Trophoblast cell (in vitro differentiated cells and primary cell): ENCODE results near the gene FRAS1.
A peak's percentile ranks its signal among the peaks of the same experiment; 100 is the strongest.

ENCODE experiments used
- DNase-seq, 2 donors: peaks; one replicate each; pipeline ENCODE4 v3.0.0-alpha.2; 2016
- H2AFZ ChIP-seq: 2 replicates; pipeline ENCODE4 v1.6.1; 2013; ENCODE audit warnings: low read length, moderate library complexity, mild to moderate bottlenecking; ENCODE audit not compliant: insufficient read depth, poor library complexity
- H2AK5ac ChIP-seq: 2 replicates; pipeline ENCODE4 v1.6.1; 2013; ENCODE audit warnings: mild to moderate bottlenecking, low read length
- H2BK120ac ChIP-seq: 2 replicates; pipeline ENCODE4 v1.6.1; 2013; ENCODE audit warnings: low read length, mild to moderate bottlenecking, moderate library complexity; ENCODE audit not compliant: insufficient read depth, poor library complexity
- H2BK12ac ChIP-seq: 2 replicates; pipeline ENCODE4 v1.6.1; 2013; ENCODE audit warnings: mild to moderate bottlenecking, low read length, moderate library complexity
- H2BK5ac ChIP-seq: 2 replicates; pipeline ENCODE4 v1.6.1; 2013; ENCODE audit warnings: low read length, low read depth, moderate library complexity, mild to moderate bottlenecking; ENCODE audit not compliant: poor library complexity
- H3K14ac ChIP-seq: 2 replicates; pipeline ENCODE4 v1.6.1; 2013; ENCODE audit warnings: mild to moderate bottlenecking, low read length
- H3K18ac ChIP-seq: 2 replicates; pipeline ENCODE4 v1.6.1; 2013; ENCODE audit warnings: mild to moderate bottlenecking, low read length
- H3K23ac ChIP-seq: 2 replicates; pipeline ENCODE4 v1.6.1; 2013; ENCODE audit warnings: low read length
- H3K27ac ChIP-seq: 2 replicates; pipeline ENCODE4 v1.5.1; 2013; ENCODE audit warnings: low read depth, mild to moderate bottlenecking, inconsistent platforms, low read length, moderate library complexity
- H3K27me3 ChIP-seq: 2 replicates; pipeline ENCODE4 v1.6.1; 2013; ENCODE audit warnings: inconsistent platforms, mild to moderate bottlenecking, low read length, moderate library complexity; ENCODE audit not compliant: insufficient read depth
- H3K36me3 ChIP-seq, 2 experiments: 1 replicate in 1 of 2; 2 replicates in 1 of 2; pipeline ENCODE4 v1.6.1; 2013; ENCODE audit warnings: low read length in 2 of 2, mild to moderate bottlenecking in 2 of 2, moderate library complexity in 1 of 2; ENCODE audit not compliant: insufficient read depth in 2 of 2, control insufficient read depth in 1 of 2
- H3K4ac ChIP-seq: 2 replicates; pipeline ENCODE4 v1.6.1; 2013; ENCODE audit warnings: low read depth, mild to moderate bottlenecking, low read length, moderate library complexity
- H3K4me1 ChIP-seq, 2 experiments: 1 replicate in 1 of 2; 2 replicates in 1 of 2; pipeline ENCODE4 v1.6.1; 2013; ENCODE audit warnings: low read length in 2 of 2, mild to moderate bottlenecking in 2 of 2, moderate library complexity in 1 of 2; ENCODE audit not compliant: insufficient read depth in 2 of 2, control insufficient read depth in 1 of 2
- H3K4me2 ChIP-seq: 2 replicates; pipeline ENCODE4 v1.6.1; 2013; ENCODE audit warnings: inconsistent platforms, mild to moderate bottlenecking, low read length, moderate library complexity
- H3K4me3 ChIP-seq: 2 replicates; pipeline ENCODE4 v1.5.1; 2013; ENCODE audit warnings: mild to moderate bottlenecking, low read depth, low read length, inconsistent platforms
- H3K79me1 ChIP-seq: one replicate; pipeline ENCODE4 v1.6.1; 2013; ENCODE audit warnings: low read length
- H3K79me2 ChIP-seq: 2 replicates; pipeline ENCODE4 v1.6.1; 2013; ENCODE audit warnings: low read length, mild to moderate bottlenecking; ENCODE audit not compliant: control insufficient read depth, insufficient read depth, poor library complexity
- H3K9ac ChIP-seq: 2 replicates; pipeline ENCODE4 v1.6.1; 2013; ENCODE audit warnings: mild to moderate bottlenecking, low read length
- H3K9me3 ChIP-seq: 2 replicates; pipeline ENCODE4 v1.6.1; 2013; ENCODE audit warnings: low read depth, mild to moderate bottlenecking, control low read depth, inconsistent platforms, low read length; ENCODE audit not compliant: insufficient read depth
- H4K12ac ChIP-seq: 2 replicates; pipeline ENCODE4 v1.6.1; 2013; ENCODE audit warnings: low read depth, mild to moderate bottlenecking, low read length, moderate library complexity
- H4K8ac ChIP-seq: 2 replicates; pipeline ENCODE4 v1.6.1; 2013; ENCODE audit warnings: low read depth, mild to moderate bottlenecking, low read length, moderate library complexity
- H4K91ac ChIP-seq: one replicate; pipeline ENCODE4 v1.6.1; 2013; ENCODE audit warnings: low read depth, mild to moderate bottlenecking, low read length, moderate library complexity
- WGBS: extraction: QIAGEN DNeasy Blood & Tissue Kit; methylation state at CpG from one replicate; pipeline ENCODE4 v1.1.7; 2013; ENCODE audit warnings: missing lambda C conversion rate; ENCODE audit not compliant: insufficient read length, insufficient coverage; ENCODE audit errors: extremely low coverage; 5-methylcytosine and 5-hydroxymethylcytosine counted together

The FRAS1 gene

DNA sequence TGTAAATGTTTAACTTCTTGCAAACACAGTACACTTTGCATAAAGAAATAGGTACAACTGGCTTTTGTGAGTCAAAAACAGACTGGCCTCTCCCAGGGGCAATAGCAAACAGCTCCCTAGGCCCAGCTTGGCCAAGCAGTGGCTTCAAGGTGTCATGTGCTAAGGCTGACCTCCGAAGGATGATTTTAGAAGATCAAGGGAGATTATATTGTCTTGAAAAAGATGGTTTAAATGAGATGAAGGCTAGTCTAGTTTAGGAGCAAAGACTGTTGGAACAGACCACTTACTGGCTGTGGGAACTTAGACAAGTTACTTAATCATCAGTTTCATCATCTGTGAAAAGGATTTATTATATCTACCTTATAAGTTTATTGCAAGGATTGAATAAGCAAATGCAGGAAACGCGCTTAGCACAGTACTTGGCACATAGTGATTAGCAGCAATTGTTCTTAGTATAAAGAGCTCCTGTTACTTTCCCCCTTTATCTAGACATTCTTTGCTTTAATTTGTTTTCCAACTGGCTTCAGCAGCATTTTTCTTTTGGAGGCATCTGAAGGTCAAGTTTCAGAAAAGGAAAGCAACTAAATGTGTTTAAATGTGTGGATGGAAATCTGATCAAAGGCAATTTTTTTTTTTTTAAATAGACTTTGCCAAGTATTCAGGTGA lies 511.6 kb downstream of the FRAS1 start:
- Histone ChIP-seq H3K9me3 (no peaks in the 10 kb centered on the region), H3K79me1 (peaks cover 23% of the 10 kb centered on the region), H2BK12ac (peak overlapping the region; percentile 9), H2AK5ac (no peak overlapping the region), H3K4me3 (no peak overlapping the region), H4K91ac (peak overlapping the region; percentile 38), H3K36me3 (peaks cover 4 to 10% of the 10 kb centered on the region in 2 experiments), H2AFZ (no peak overlapping the region), H3K9ac (no peak overlapping the region), H3K18ac (no peak overlapping the region), H2BK5ac (no peak overlapping the region), H3K27ac (peak overlapping the region; percentile 54), H3K4me1 (peaks cover 23 to 30% of the 10 kb centered on the region in 2 experiments), H4K8ac (no peak overlapping the region), H4K12ac (no peak overlapping the region), H3K14ac (peak overlapping the region; percentile 24), H3K23ac (no peak overlapping the region), H3K27me3 (no peaks in the 10 kb centered on the region), H3K4me2 (no peak overlapping the region), H3K79me2 (peaks cover 4% of the 10 kb centered on the region), H2BK120ac (no peak overlapping the region), H3K4ac (peak overlapping the region; percentile 56)
- DNase-seq, result no peak
- WGBS, result no CpG with 5 or more reads among the region's 3 CpGs

DNA sequence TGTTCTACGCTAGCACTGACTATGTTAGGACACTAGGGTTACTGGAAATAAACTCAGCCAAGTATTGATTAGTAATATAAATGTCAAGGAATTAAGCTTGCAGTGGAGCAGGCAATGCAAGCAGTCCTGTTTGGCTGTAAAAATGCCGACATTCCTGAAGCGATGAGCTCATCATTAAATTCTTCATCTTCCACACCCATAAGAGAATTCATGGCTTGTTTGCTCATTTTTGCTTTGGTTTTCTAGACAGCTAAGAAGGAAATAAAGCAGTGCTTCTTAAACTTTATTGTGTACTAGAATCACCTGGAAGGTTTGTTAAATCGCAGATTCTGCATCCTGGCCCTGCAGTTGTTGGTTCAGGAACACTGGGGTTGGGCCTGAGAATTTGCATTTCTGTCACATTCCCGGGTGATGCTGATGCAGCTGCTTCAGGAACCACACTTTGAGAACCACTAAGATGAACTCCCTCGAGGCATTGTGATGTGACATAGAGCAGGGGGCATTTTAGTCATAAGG lies 512.2 kb downstream of the FRAS1 start:
- H3K14ac ChIP-seq, result no peak overlapping the region
- no peaks in the 10 kb centered on the region for H3K27me3 ChIP-seq
- peaks cover 21% of the 10 kb centered on the region for H3K79me1 ChIP-seq
- H2BK5ac ChIP-seq, result peak overlapping the region; percentile 21
- no peak overlapping the region for H3K18ac ChIP-seq
- H3K4me3 ChIP-seq, result no peak overlapping the region
- no peak overlapping the region for H3K4me2 ChIP-seq
- H3K9me3 ChIP-seq, result no peaks in the 10 kb centered on the region
- H3K9ac ChIP-seq, result no peak overlapping the region
- no peak overlapping the region for H4K12ac ChIP-seq
- no CpG with 5 or more reads among the region's 6 CpGs for WGBS
- no peak overlapping the region for H4K8ac ChIP-seq
- no peak overlapping the region for H2BK12ac ChIP-seq
- H4K91ac ChIP-seq, result no peak overlapping the region
- H3K4ac ChIP-seq, result peak overlapping the region; percentile 6
- peaks cover 23 to 27% of the 10 kb centered on the region in 2 experiments for H3K4me1 ChIP-seq
- DNase-seq, result peak; percentile 23 to 74
- H3K36me3 ChIP-seq, result peaks cover 7 to 15% of the 10 kb centered on the region in 2 experiments
- peaks cover 4% of the 10 kb centered on the region for H3K79me2 ChIP-seq
- H2AK5ac ChIP-seq, result no peak overlapping the region
- no peak overlapping the region for H2AFZ ChIP-seq
- peak overlapping the region; percentile 66 for H3K27ac ChIP-seq
- H3K23ac ChIP-seq, result no peak overlapping the region
- H2BK120ac ChIP-seq, result no peak overlapping the region

DNA sequence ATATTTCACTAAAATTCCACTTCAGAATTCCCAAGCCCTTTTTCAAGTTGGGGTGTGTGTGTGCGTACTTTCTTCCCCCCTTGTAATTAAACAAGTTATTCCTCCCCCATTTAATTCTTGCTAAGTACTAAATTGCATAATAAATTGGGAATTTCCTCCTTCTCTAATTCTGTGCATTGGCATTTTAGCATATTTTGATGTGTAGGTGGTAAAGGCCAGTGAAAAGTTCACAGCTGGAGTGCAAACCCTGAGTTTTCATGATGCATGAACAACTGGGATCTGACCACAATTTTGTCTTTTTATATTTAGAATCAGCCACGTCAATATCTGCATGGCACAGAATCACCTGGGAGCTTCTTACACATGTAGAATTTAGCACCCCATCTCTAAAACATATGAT lies 513.0 kb downstream of the FRAS1 start:
- Histone ChIP-seq H3K27ac (no peak overlapping the region), H2AFZ (no peak overlapping the region), H3K14ac (no peak overlapping the region), H2AK5ac (no peak overlapping the region), H3K18ac (no peak overlapping the region), H3K79me1 (peaks cover 17% of the 10 kb centered on the region), H3K27me3 (no peaks in the 10 kb centered on the region), H3K9ac (no peak overlapping the region), H3K23ac (no peak overlapping the region), H2BK120ac (no peak overlapping the region), H3K4me1 (peaks cover 18 to 22% of the 10 kb centered on the region in 2 experiments), H4K8ac (no peak overlapping the region), H3K9me3 (no peaks in the 10 kb centered on the region), H3K4me3 (no peak overlapping the region), H4K12ac (no peak overlapping the region), H2BK12ac (no peak overlapping the region), H3K4ac (no peak overlapping the region), H2BK5ac (no peak overlapping the region), H3K36me3 (peaks cover 7 to 15% of the 10 kb centered on the region in 2 experiments), H3K79me2 (peaks cover 4% of the 10 kb centered on the region), H4K91ac (no peak overlapping the region), H3K4me2 (no peak overlapping the region)
- DNase-seq, result no peak
- no CpG with 5 or more reads among the region's 2 CpGs for WGBS

DNA sequence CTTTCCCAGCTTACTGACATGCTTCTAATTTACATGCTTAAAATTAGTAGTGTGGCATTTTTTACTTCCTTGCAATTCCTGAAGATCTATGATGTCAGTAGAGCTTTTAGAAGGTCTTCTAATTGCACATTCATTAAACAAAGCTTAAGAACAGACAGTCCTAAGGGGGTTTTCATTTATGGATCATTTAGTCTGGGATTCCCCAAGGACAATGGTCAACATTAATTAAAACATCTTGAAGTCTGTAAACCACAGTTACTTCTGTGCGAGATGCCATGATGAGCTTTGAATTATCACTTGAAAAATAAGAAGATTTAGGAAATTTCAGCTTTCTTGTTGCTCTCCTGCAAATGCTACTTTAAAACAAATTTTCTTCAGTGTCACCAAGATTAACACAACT lies 514.7 kb downstream of the FRAS1 start:
- no peak overlapping the region for H2AFZ ChIP-seq
- no peak overlapping the region for H2BK12ac ChIP-seq
- no peak for DNase-seq
- no peaks in the 10 kb centered on the region for H3K9me3 ChIP-seq
- peaks cover 10 to 13% of the 10 kb centered on the region in 2 experiments for H3K4me1 ChIP-seq
- H3K27ac ChIP-seq, result no peak overlapping the region
- H3K36me3 ChIP-seq, result peaks cover 13 to 22% of the 10 kb centered on the region in 2 experiments
- no peak overlapping the region for H2BK5ac ChIP-seq
- no peak overlapping the region for H3K14ac ChIP-seq
- no peak overlapping the region for H3K4me2 ChIP-seq
- WGBS, result no CpG with 5 or more reads among the region's 1 CpG
- no peak overlapping the region for H3K23ac ChIP-seq
- H3K4me3 ChIP-seq, result no peak overlapping the region
- H3K4ac ChIP-seq, result no peak overlapping the region
- no peak overlapping the region for H4K91ac ChIP-seq
- H3K9ac ChIP-seq, result no peak overlapping the region
- H3K27me3 ChIP-seq, result no peaks in the 10 kb centered on the region
- H4K8ac ChIP-seq, result no peak overlapping the region
- no peak overlapping the region for H2AK5ac ChIP-seq
- H3K79me2 ChIP-seq, result peaks cover 3% of the 10 kb centered on the region
- H3K18ac ChIP-seq, result no peak overlapping the region
- peaks cover 12% of the 10 kb centered on the region for H3K79me1 ChIP-seq
- H2BK120ac ChIP-seq, result no peak overlapping the region
- H4K12ac ChIP-seq, result no peak overlapping the region
